IMR-90 (cell line): ENCODE measurements around the gene SNCA. TPM values are rescaled to one million over a fixed set of nuclear protein-coding genes. Genes with fewer than 3 reads are reported as not detected.

Experiments used
- ATAC-seq: fragments of 200-7000 bp; cut with Tn5 transposase; 2 replicates; pipeline ENCODE4 v1.9.1; 2020; ENCODE audit warnings: low read depth, mild to moderate bottlenecking, moderate library complexity
- BruUV-seq: library from RNA; stranded (reverse); fragments of 400-500 nt; replicated peaks from 2 replicates; lab custom pipeline; 2021; lab: Mats Ljungman, UMichigan
- CTCF ChIA-PET: fragments of 300-600 bp; formaldehyde crosslinking; extraction: SDS; loops from one replicate; lab custom pipeline; 2021; ENCODE audit warnings: antibody characterized with exemption; lab: Yijun Ruan, JAX
- POLR2A ChIA-PET: fragments of 300-600 bp; sonication (Branson Sonifier 250); formaldehyde crosslinking; loops from one replicate; lab custom pipeline; 2022; ENCODE audit warnings: antibody characterized with exemption; ENCODE audit not compliant: unreplicated experiment; lab: Charles Lee
- DNase-seq: peaks from one replicate; pipeline ENCODE4 v3.0.0; 2013
- H2AFZ ChIP-seq: replicated peaks from 2 replicates; pipeline ENCODE3; 2013; ENCODE audit warnings: low read length, mild to moderate bottlenecking; ENCODE audit not compliant: poor library complexity
- H2AK5ac ChIP-seq: 2 replicates; pipeline ENCODE4 v1.6.1; 2013; ENCODE audit warnings: low read depth, low read length, inconsistent platforms
- H2AK9ac ChIP-seq: replicated peaks from 2 replicates; pipeline ENCODE3; 2013; ENCODE audit warnings: mild to moderate bottlenecking, low read depth, low read length, moderate library complexity; ENCODE audit not compliant: poor library complexity
- H2BK120ac ChIP-seq: 2 replicates; pipeline ENCODE4 v1.6.1; 2013; ENCODE audit warnings: low read depth, low read length, inconsistent platforms
- H2BK15ac ChIP-seq: 3 replicates; pipeline ENCODE4 v1.6.1; 2013; ENCODE audit warnings: low read depth, low read length, inconsistent platforms
- H2BK20ac ChIP-seq: 2 replicates; pipeline ENCODE4 v1.6.1; 2013; ENCODE audit warnings: low read depth, mild to moderate bottlenecking, inconsistent platforms, low read length, moderate library complexity
- H2BK5ac ChIP-seq: 2 replicates; pipeline ENCODE4 v1.6.1; 2013; ENCODE audit warnings: mild to moderate bottlenecking, low read depth, low read length, inconsistent platforms; ENCODE audit not compliant: poor library complexity, severe bottlenecking
- H3K14ac ChIP-seq: replicated peaks from 2 replicates; pipeline ENCODE4 v1.6.1; 2013; ENCODE audit warnings: low read depth, low read length, inconsistent platforms
- H3K18ac ChIP-seq: 2 replicates; pipeline ENCODE4 v1.6.1; 2013; ENCODE audit warnings: low read depth, low read length, control low read depth
- H3K23ac ChIP-seq: 2 replicates; pipeline ENCODE4 v1.6.1; 2013; ENCODE audit warnings: low read depth, low read length, inconsistent platforms
- H3K27ac ChIP-seq: 2 replicates; pipeline ENCODE4 v1.5.1; 2013; ENCODE audit warnings: mild to moderate bottlenecking, control low read depth, low read length; ENCODE audit not compliant: insufficient read depth
- H3K27me3 ChIP-seq: 2 replicates; pipeline ENCODE4 v1.6.1; 2013; ENCODE audit warnings: low read length; ENCODE audit not compliant: control insufficient read depth, insufficient read depth
- H3K36me3 ChIP-seq: 2 replicates; pipeline ENCODE4 v1.6.1; 2013; ENCODE audit warnings: low read length, mixed read lengths; ENCODE audit not compliant: control insufficient read depth, insufficient read depth
- H3K4ac ChIP-seq: 2 replicates; pipeline ENCODE4 v1.6.1; 2013; ENCODE audit warnings: low read depth, low read length, inconsistent platforms
- H3K4me1 ChIP-seq: 2 replicates; pipeline ENCODE4 v1.6.1; 2013; ENCODE audit warnings: low read length, mixed read lengths; ENCODE audit not compliant: control insufficient read depth, insufficient read depth
- H3K4me2 ChIP-seq: 2 replicates; pipeline ENCODE4 v1.6.1; 2013; ENCODE audit warnings: low read depth, mild to moderate bottlenecking, control low read depth, low read length, moderate library complexity
- H3K4me3 ChIP-seq: 2 replicates; pipeline ENCODE4 v1.5.1; 2013; ENCODE audit warnings: low read depth, mild to moderate bottlenecking, control low read depth, low read length, moderate library complexity; ENCODE audit not compliant: insufficient read depth
- H3K56ac ChIP-seq: 2 replicates; pipeline ENCODE4 v1.6.1; 2013; ENCODE audit warnings: low read length, inconsistent platforms; ENCODE audit not compliant: insufficient read depth; ENCODE audit errors: extremely low read depth
- H3K79me1 ChIP-seq, 2 experiments: 2 replicates each; pipeline ENCODE4 v1.6.1; 2013; ENCODE audit warnings: low read length in 2 of 2, inconsistent platforms in 1 of 2, low read depth in 1 of 2
- H3K9ac ChIP-seq: 2 replicates; pipeline ENCODE4 v1.6.1; 2013; ENCODE audit warnings: low read depth, low read length, control low read depth
- H3K9me1 ChIP-seq: 2 replicates; pipeline ENCODE4 v1.6.1; 2013; ENCODE audit warnings: low read length, inconsistent platforms; ENCODE audit not compliant: insufficient read depth
- H3K9me3 ChIP-seq: 2 replicates; pipeline ENCODE4 v1.6.1; 2013; ENCODE audit warnings: low read length; ENCODE audit not compliant: control insufficient read depth, insufficient read depth
- H4K20me1 ChIP-seq: 2 replicates; pipeline ENCODE4 v1.6.1; 2013; ENCODE audit warnings: low read length, inconsistent platforms; ENCODE audit not compliant: insufficient read depth
- H4K5ac ChIP-seq: 2 replicates; pipeline ENCODE4 v1.6.1; 2013; ENCODE audit warnings: mild to moderate bottlenecking, low read depth, low read length, control low read depth
- H4K8ac ChIP-seq, 2 experiments: 2 replicates each; pipeline ENCODE4 v1.6.1; 2013; ENCODE audit warnings: low read depth in 2 of 2, low read length in 2 of 2, control low read depth in 1 of 2, inconsistent platforms in 1 of 2
- H4K91ac ChIP-seq: 2 replicates; pipeline ENCODE4 v1.6.1; 2013; ENCODE audit warnings: low read depth, low read length, inconsistent platforms; ENCODE audit not compliant: insufficient read depth
- BHLHE40 ChIP-seq: fragments of 150-350 bp; IDR thresholded peaks from 2 replicates; pipeline ENCODE4 v1.6.1; 2016; ENCODE audit warnings: mild to moderate bottlenecking, low read depth, low read length
- CEBPB ChIP-seq: IDR thresholded peaks from 2 replicates; pipeline ENCODE4 v1.6.1; 2012; ENCODE audit warnings: low read depth, low read length, improper control_type of control experiment
- CHD1 ChIP-seq: IDR thresholded peaks from 2 replicates; pipeline ENCODE4 v1.6.1; 2012; ENCODE audit warnings: low read depth, low read length, improper control_type of control experiment
- CTCF ChIP-seq: conservative IDR thresholded peaks from 2 replicates; pipeline ENCODE4 v1.5.1; 2012; ENCODE audit warnings: mild to moderate bottlenecking, low read depth, low read length, improper control_type of control experiment
- ELK1 ChIP-seq: fragments of 150-350 bp; IDR thresholded peaks from 2 replicates; pipeline ENCODE4 v1.6.1; 2016; ENCODE audit warnings: low read depth, mild to moderate bottlenecking, low read length, moderate library complexity, borderline replicate concordance
- FOS ChIP-seq: fragments of 150-350 bp; IDR thresholded peaks from 2 replicates; pipeline ENCODE4 v1.6.1; 2016; ENCODE audit warnings: low read depth, low read length
- MAFK ChIP-seq: IDR thresholded peaks from 2 replicates; pipeline ENCODE4 v1.6.1; 2012; ENCODE audit warnings: low read depth, low read length, improper control_type of control experiment
- MAZ ChIP-seq: IDR thresholded peaks from 2 replicates; pipeline ENCODE4 v1.6.1; 2012; ENCODE audit warnings: low read depth, mild to moderate bottlenecking, low read length, improper control_type of control experiment, moderate library complexity, borderline replicate concordance
- MXI1 ChIP-seq: IDR thresholded peaks from 2 replicates; pipeline ENCODE4 v1.6.1; 2012; ENCODE audit warnings: low read depth, mild to moderate bottlenecking, low read length, moderate library complexity, borderline replicate concordance
- POLR2A ChIP-seq: IDR thresholded peaks from 2 replicates; pipeline ENCODE4 v1.6.1; 2012; ENCODE audit warnings: mild to moderate bottlenecking, low read depth, low read length
- RAD21 ChIP-seq: IDR thresholded peaks from 2 replicates; pipeline ENCODE4 v1.6.1; 2012; ENCODE audit warnings: low read length, improper control_type of control experiment
- RCOR1 ChIP-seq: IDR thresholded peaks from 2 replicates; pipeline ENCODE4 v1.6.1; 2012; ENCODE audit warnings: mild to moderate bottlenecking, low read length, improper control_type of control experiment; ENCODE audit not compliant: insufficient replicate concordance
- RFX5 ChIP-seq: IDR thresholded peaks from 2 replicates; pipeline ENCODE4 v1.8.0; 2012; ENCODE audit warnings: low read depth, mild to moderate bottlenecking, low read length, moderate library complexity
- SMC3 ChIP-seq: fragments of 150-350 bp; IDR thresholded peaks from 2 replicates; pipeline ENCODE4 v1.6.1; 2016; ENCODE audit warnings: low read depth, mild to moderate bottlenecking, antibody characterized with exemption, low read length, moderate library complexity
- USF2 ChIP-seq: fragments of 150-350 bp; IDR thresholded peaks from 2 replicates; pipeline ENCODE4 v1.6.1; 2017; ENCODE audit warnings: mild to moderate bottlenecking, antibody characterized with exemption, low read length, low read depth
- WGBS, 2 experiments: methylation state at CpG; one replicate each; pipeline versions ENCODE4 v1.1.5 to v1.1.7; 2013; ENCODE audit warnings: missing lambda C conversion rate in 2 of 2; ENCODE audit not compliant: insufficient read length in 1 of 2; ENCODE audit errors: extremely low coverage in 2 of 2; 5-methylcytosine and 5-hydroxymethylcytosine counted together
- dilution Hi-C: fragments of 300-500 bp; cut with HindIII; formaldehyde crosslinking; loops from one replicate; pipeline ENCODE4 v1.14.3; 2018; ENCODE audit warnings: low sequenced_read_pairs; ENCODE audit not compliant: unreplicated experiment
- in situ Hi-C: fragments of 300-500 bp; cut with MboI; formaldehyde crosslinking; loops from 3 replicates; pipeline ENCODE4 v1.14.3; 2019; ENCODE audit warnings: low sequenced_read_pairs, inconsistent platforms, mixed read lengths
- intact Hi-C: fragments of 100-400 bp; cut with micrococcal nuclease; formaldehyde crosslinking; loops from 2 replicates; pipeline ENCODE4 v1.10.0; 2022
- polyA plus RNA-seq, 3 experiments: library from polyadenylated mRNA; depleted of rRNA; stranded (reverse); fragments of >200 nt; gene quantifications; 2 replicates each; pipeline ENCODE4 v1.2.3, GENCODE V29; 2012; ENCODE audit warnings: low replicate concordance in 1 of 3
- total RNA-seq: library from RNA; depleted of rRNA; stranded (reverse); fragments of >200 nt; gene quantifications from 2 replicates; pipeline ENCODE4 v1.2.3, GENCODE V29; 2012

Gene SNCA
- total and polyA plus RNA-seq, 2 of the 4 experiments (the other 2 are of a cell fraction): 0.36 to 0.46 TPM

GRCh38 chr4:89707467-89707866 lies 129.5 kb downstream of the SNCA start:
- H4K8ac ChIP-seq: no peak overlapping the region
- ATAC-seq (no peak), DNase-seq (no peak)
- in situ Hi-C loops (no loop called here), dilution Hi-C loops (no loop called here), intact Hi-C loops (no loop called here)
- H3K18ac ChIP-seq: no peak overlapping the region
- no peak overlapping the region for H3K4ac ChIP-seq
- no peak overlapping the region for H2BK20ac ChIP-seq
- H2BK120ac ChIP-seq: no peak overlapping the region
- no peak overlapping the region for H3K4me2 ChIP-seq
- no peak overlapping the region for H2BK5ac ChIP-seq
- CTCF ChIA-PET: no interaction called here
- H4K20me1 ChIP-seq: no peaks in the 10 kb centered on the region
- H3K14ac ChIP-seq: no peak overlapping the region
- no TSS peak for BruUV-seq
- no peaks in the 10 kb centered on the region for H3K79me1 ChIP-seq
- no peaks in the 10 kb centered on the region for H3K9me1 ChIP-seq
- no peaks in the 10 kb centered on the region for H3K36me3 ChIP-seq
- H2AFZ ChIP-seq: no peak overlapping the region
- H3K4me1 ChIP-seq: peaks cover 6% of the 10 kb centered on the region
- no peaks in the 10 kb centered on the region for H3K27me3 ChIP-seq
- H2BK15ac ChIP-seq: no peak overlapping the region
- WGBS, 2 experiments: no CpG with 5 or more reads among the region's 5 CpGs
- no peak overlapping the region for H3K56ac ChIP-seq
- H2AK9ac ChIP-seq: no peak overlapping the region
- H3K9ac ChIP-seq: no peak overlapping the region
- no peak overlapping the region for H4K5ac ChIP-seq
- H3K27ac ChIP-seq: no peak overlapping the region
- H3K4me3 ChIP-seq: no peak overlapping the region
- POLR2A ChIA-PET: no interaction called here
- no peaks in the 10 kb centered on the region for H3K9me3 ChIP-seq
- no peak overlapping the region for H3K23ac ChIP-seq
- H4K91ac ChIP-seq: no peak overlapping the region
- TF ChIP-seq MAZ (no peak), MAFK (no peak), MXI1 (no peak), ELK1 (no peak), BHLHE40 (no peak), RCOR1 (no peak), USF2 (no peak), RAD21 (no peak), CHD1 (no peak), SMC3 (no peak), POLR2A (no peak), RFX5 (no peak), CEBPB (no peak), FOS (no peak), CTCF (no peak)
- no peak overlapping the region for H2AK5ac ChIP-seq
